Stimulated activated naive CD4-positive, alpha-beta T cell treated with Interleukin-2 at 50 U/mL for 16 hours (primary cell): ENCODE measurements around the gene MTARC1.
A peak's percentile ranks its signal among the peaks of the same experiment; 100 is the strongest.

Experiments
- DNase-seq: peaks from one replicate; lab custom pipeline; 2025; lab: John Stamatoyannopoulos, UW

Gene MTARC1

GRCh38 chr1:220770245-220770913 is 16.3 kb upstream of the MTARC1 start:
- no peak for DNase-seq

DNA sequence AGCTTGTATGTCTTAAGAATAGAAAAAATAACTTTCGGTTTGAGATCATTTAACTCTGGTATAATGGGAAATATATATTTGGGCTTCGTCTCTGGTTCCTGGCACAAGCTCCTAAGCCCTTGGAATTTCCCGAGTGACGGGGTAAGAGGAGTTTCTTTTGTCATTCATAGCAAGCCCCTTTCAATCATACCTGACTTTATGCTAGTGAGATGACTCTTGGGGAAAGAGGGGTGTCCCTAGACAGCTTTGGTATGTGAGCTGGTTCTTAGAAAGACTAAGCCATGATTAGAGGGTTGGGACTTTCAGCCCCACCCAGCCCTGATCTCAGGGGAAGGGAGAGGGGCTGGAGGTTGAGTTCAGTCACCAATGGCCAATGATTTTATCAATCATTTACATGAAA is 13.9 kb upstream of the MTARC1 start:
- no peak for DNase-seq

DNA sequence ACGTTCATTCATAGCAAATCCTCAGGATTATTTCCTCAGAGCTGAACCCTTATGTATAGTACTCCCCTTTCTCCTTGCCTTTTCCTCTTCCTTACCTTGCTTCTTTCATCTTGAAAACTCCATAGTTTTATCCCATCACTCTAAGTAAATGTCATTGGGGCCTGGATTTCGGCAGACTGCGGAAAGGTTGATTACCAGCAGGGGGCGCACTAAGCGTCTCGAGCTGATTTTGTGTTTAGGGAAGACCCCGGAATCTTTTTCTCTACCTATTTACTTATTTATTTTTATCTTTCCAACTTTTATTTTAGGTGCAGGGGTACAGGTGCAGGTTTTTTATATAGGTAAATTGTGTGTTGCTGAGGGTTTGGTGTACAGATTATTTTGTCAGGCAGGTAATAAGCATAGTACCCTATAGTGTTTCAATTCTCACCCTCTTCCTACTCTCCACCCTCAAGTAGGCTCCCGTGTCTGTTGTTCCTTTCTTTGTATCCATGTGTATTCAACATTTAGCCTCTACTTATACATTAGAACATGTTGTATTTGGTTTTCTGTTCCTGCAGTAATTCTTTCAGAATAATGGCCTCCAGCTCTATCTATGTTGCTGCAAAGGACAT is 11.4 kb upstream of the MTARC1 start:
- DNase-seq = peak; percentile 7

DNA sequence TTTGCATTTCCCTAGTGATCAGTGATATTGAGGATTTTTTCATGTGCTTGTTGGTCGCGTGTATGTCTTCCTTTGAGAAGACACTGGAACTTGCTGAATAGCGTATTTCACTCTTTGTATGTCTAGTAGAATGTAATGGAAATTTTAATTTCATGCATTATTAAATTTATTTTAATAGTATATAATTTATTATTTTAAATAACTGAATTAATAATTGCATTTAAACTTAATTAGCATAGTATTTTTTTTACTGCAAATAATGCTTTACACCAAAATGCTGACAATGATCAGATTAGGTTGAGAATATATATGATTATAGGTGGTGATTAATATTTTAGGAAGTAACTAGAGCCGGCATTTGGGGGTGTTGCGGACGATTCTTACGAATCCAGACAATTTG is 10.5 kb upstream of the MTARC1 start:
- DNase-seq = no peak

DNA sequence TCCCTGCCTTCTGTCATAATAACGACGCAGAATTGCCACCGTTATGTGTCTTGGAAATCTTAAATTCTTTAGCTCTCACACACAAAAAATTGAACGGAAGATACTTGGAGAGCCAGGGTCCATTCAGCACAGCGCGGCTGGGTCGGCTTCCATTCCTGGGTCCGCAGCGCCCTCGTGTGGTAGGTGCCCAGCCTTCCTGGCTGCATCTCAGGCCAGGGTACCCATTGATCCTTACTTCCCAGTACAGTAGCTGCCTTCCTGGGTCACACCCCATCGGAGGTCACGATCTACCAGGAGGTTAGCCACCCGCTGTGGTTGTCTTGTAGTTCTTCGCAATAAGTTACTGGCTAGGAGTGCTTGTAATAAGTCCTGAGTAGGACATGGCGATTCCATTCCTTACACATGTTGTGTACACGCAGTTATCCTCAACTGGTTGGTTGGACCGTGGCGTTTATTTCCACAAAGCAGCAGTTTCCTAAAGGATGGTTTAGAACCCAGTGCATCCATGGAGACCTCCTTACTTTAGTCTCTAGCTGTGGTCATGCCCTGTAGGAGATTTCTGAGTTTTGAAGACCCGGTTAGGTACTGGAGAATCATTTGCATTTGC is 9.9 kb upstream of the MTARC1 start:
- peak; percentile 36 for DNase-seq

GRCh38 chr1:220783453-220783852 is 3.3 kb upstream of the MTARC1 start:
- DNase-seq = no peak

DNA sequence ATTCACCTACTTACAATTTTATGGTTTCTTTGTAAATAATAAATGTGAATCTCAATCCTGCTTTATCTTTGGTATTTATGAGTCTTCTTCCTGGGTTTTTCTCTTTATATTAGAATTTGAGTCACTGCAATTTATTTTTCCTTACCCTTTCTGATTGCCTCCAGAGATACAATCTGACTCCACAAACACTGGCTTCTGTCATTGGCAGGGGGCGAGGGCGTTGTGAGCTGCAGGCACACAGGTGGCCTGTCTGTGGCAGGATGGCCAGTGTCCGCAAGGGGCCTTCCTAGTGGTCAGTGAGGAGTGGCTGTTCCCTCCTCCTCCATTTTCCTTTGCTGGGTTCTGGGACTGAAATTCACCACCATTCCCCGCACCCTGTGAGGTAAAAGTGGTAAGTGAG is 2.0 kb upstream of the MTARC1 start:
- DNase-seq = no peak

DNA sequence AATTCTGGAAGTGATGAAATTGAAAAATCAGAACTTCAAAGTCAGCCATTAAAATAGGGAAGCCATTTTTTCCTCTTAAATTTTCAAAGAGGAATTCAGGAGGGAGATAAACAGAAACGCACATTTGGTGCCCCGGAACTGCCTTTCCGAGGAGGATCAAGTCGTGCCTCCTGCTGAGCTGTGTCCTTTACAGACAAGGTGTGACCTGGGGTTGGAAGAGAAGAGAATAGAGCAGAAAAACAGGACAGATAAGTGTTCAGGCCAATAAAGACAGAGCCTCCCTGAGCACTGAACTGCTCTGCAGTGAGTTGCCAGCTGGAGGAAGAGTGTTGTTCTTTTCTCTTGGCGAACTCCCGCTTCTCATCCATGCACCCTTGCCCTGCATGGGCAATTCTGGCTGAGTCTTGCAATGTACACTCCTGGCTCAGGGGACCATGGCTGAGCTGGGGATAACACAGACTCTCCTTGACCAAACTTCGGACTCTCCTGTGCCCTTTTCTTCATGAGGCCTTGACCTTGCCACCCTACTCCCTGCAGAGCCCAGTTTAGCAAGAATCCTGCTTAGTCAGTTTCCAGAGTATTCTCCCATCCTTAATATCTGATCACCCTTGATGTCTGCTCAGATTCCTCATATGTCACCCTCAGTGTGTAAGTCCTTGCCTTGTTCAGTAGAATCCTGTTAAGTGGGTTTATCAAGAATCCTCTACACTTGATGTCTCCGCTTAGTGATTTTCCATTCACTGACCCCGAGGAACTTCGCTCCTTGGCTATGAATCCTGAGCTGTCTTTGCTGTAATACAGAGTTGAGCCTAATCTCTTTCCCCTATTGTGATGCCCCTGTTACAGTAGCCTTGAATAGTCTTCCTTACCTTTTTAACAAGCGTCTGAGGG is 1.3 kb upstream of the MTARC1 start:
- DNase-seq = no peak

GRCh38 chr1:220786057-220786336 is 716 bp upstream of the MTARC1 start:
- DNase-seq = no peak

- no peak for DNase-seq
Measured at GRCh38 chr1:220787069-220787619, 431 bp downstream of the MTARC1 start.

DNA sequence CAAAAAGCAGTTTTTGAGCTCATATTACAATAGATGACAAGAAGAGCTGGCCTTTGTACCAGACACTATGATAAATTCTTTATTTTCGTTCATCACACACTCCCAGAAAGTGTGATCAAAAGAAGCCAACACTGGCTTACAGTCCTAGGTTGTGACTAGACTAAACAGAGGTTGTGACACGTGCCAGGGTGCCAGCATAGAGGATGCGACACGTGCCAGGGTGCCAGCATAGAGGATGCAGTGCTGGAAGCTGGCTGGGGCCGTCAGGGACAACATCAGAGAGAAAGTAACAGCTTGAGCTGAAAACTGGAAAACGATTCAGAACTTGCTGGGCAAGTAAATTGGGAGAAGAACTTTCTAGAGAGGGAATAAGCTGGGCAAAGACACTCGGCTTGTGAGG is 2.2 kb downstream of the MTARC1 start:
- DNase-seq = no peak

GRCh38 chr1:220789532-220790147 is 2.9 kb downstream of the MTARC1 start:
- DNase-seq = no peak

DNA sequence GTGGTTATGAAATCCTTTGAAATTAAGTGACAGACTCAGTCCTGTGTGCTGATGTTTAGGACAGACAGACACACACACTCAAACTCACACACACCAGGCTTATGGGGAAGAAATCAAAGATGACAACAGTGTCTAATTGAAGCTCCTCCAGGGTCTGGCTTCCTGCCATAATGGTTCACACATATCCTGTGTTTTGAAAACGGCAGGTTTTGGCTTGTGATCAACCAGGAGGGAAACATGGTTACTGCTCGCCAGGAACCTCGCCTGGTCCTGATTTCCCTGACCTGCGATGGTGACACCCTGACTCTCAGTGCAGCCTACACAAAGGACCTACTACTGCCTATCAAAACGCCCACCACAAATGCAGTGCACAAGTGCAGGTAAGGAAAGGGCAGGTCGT is 4.6 kb downstream of the MTARC1 start:
- no peak for DNase-seq

DNA sequence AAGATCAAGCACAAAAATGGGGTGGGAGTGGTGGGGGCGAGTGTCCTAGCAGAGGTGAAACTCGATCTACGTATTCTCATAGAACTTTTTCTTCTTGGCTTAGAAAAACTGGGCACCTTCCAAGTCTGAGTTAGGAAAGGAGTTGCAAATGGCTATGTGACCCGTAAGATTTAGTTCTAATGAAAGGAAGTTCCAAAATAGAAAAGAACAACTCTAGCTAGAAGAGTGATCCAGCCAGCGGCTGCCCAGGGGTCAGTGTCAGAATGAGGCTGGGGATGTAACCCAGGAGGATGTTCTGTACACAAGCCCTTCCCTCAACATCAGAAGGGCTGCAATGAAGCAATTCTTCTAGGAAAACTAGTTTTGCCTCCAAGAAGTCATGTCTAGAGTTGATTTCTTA is 5.2 kb downstream of the MTARC1 start:
- no peak for DNase-seq

GRCh38 chr1:220796530-220796929 is 9.8 kb downstream of the MTARC1 start:
- no peak for DNase-seq

DNA sequence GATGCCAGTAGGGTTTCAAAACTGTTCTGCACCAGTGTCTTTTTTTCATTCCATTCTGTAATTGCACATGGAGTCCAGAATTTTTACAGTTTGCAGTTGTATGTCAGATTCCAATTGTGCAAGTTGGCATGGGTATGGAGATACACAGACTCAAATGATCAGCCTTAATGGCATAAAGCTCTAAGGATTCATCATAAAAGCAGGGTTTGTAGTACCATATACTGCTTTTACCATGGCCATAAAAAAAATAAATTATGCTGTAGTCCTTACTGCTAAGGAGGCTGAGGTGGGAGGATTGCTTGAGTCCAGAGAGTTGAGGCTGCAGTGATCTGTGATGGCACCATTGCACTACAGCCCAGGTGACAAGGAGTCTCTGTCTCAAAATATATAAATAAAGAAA is 10.3 kb downstream of the MTARC1 start:
- DNase-seq = no peak

DNA sequence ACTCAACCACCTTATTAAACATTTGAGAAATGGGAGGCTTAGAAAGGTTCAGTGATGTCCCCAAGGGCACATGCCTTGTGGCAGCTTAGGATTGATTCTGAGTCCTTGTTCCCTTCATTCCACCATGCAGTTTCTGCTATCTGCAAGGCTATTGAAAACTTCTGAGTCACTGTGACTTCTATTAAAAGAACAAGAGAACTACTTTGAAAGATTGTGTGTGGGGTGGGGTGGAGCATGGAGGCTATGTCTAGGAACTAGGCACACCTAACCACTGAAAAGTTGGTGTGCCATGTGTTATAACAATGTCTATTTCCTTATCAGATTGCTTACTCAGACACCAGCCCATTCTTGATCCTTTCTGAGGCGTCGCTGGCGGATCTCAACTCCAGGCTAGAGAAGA is 10.8 kb downstream of the MTARC1 start:
- DNase-seq = no peak

DNA sequence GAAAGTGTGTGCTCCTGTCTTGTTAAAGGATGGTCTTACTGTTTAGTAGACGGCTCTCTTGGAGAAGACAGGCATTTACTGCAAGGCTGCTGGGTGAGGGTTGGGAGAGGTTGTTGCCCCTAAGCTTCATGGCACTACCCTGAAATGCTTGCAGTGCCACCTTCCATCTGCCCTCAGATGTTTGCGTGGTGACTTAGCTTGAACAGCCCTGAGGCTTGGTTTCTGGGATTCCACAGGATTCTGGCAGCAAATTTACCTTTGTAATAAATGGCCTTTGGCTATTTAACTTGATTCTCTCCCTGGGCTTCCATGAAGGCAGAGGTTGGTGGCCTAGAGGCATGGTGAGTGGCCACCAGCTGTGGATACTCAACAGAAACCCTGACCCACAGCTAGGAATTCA is 11.6 kb downstream of the MTARC1 start:
- DNase-seq = no peak

DNA sequence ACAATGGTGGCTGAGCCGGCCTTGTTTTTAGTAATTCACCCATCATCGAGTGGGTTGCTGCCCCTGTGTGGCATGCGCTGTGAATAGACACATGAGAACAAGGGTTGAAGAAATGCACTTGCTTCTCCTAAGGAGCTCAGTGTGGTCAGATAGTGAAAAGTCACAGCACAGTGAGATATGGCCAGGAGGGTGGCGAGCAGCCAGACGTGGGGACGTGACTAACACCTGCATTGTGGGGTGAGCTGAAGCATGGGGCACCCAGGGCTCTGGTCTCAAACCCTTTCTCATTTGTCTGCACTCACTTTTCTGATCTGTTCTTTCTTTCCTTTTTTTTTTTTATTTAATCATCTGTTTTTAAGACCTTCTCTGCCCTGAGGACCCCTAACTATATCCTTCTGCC is 13.5 kb downstream of the MTARC1 start:
- DNase-seq = no peak

- no peak for DNase-seq
Measured at GRCh38 chr1:220803401-220804201, 16.9 kb downstream of the MTARC1 start.

GRCh38 chr1:220804202-220804586 is 17.5 kb downstream of the MTARC1 start:
- DNase-seq = no peak
